GM21360 (cell line): Measurements from ENCODE around the gene FCGR3A.
"Not testable (repeated sequence)": the region's sequence is repeated elsewhere in the genome, so short reads cannot be mapped to it uniquely, and the experiment has no call there.

ENCODE experiments used
- ATAC-seq: cut with Tn5 transposase; IDR thresholded peaks from one replicate; pipeline ENCODE4 v1.9.1; 2021; ENCODE audit warnings: mild to moderate bottlenecking, moderate library complexity; ENCODE audit not compliant: unreplicated experiment

The FCGR3A gene

DNA sequence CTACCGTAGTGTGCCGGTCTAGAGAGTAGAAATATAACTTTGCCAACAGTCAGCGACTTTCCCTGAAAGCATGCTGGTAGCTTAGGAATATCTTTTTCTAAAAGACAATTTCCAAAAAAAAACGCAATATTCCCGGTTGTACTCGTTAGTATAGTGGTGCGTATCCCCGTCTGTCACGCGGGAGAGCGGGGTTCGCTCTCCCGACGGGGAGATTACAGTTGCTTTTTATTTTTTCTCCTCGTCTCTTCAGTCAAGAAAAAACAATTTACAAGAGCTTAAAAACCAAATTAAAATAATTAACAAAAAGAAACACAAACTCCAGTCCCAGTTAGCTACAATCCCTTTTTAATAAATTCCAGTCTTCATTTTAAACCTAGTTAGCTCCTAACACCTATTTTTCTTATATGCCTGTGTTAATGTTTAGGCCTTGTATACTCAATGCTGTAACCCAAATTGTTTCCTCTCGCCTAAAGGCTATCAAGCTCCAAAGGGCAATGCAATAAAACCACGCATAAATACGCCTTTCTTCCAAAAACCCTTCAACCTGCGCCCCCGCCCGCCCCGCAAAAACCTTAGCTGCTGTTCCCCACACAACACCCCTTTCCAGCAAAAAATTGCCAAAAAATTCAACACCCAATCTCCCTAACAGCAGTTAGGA is 17.5 kb downstream of the FCGR3A start:
- ATAC-seq, result no peak

DNA sequence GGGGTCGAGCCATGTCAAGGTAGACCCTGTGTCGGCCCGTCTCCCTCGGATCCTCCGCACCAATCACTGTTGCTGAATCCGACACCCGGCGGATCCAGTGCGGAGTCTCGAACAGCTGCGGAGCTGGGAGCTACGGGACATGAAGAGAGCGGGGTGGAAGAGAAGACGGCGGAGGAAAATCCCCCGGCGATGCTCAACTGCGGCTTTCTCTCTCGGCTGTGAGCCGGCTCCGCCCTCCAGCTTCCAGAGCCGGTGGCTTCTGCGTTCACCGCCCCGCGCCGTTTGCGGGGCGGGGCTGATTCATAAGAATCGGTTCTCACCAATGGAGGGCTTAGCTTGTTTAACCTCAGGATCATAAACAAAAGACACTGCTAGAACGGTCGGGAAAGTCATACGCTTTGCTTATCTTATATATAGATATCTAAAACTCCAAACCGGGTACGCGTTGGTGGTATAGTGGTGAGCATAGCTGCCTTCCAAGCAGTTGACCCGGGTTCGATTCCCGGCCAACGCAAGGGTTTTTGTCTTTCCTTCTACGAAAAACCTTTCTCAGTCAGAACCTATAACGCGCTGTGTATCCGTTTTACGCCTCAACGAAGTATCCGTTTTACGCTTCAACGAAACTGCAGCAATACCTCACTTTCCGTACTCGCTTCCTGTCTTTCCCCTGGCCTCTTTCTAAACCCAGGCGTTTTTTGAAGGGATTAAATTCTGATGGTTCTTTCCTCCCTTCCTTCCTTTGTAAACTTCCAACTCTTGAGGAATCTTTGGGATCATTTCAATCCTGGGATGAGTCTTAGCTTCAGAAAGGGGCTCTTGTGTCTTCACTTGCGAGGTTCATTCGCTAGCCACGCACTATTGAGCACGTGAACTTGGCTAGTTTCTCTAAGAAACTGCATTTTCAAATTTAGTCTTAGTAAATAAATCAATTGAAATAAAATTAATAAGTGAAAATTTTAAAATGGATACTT is 18.7 kb downstream of the FCGR3A start:
- peak; percentile 57 for ATAC-seq

DNA sequence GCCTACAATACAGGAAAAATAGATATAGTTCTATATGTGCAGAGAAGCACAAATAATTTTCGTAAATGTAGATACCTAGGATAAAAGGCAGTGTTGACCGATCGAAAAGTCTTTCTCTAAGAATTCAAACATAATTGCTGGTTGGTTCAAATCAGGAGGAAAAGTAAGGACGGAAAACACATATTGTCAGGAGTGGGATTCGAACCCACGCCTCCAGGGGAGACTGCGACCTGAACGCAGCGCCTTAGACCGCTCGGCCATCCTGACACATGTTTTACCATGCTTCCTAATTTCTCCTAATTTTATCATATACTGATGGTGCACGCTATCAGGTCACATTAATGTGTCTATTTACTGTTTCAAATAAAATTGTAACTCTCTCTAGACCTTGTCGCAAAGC is 19.5 kb downstream of the FCGR3A start:
- peak; percentile 32 for ATAC-seq

DNA sequence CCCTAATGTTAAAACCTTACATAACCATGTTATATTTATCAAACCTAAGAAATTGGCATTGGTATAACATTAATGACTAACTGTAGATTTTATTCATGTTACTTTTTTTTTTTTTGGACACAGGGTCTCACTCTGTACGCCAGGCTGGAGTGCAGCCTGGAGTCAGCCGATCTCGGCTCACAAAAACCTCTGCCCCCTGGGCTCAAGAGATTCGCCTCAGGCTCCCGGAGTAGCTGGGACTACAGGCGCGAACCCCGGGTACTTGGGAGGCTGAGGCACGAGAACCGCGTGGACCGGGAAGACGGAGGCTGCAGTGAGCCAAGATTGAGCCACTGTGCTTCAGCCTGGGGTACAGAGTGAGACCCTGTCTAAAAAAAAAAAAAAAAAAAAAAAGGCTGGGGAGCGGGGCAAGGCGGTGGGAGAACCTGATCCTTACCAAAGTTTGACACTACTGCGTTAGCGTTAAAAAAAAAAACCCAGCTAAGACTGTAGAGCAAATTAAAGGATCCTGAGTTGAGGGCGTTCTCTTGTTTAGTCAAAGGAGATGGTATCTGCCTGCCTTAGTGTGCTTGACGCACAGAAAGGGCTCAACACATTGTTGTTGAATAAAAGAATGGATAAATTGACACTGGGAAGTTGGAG is 20.0 kb downstream of the FCGR3A start:
- not testable (repeated sequence) for ATAC-seq

DNA sequence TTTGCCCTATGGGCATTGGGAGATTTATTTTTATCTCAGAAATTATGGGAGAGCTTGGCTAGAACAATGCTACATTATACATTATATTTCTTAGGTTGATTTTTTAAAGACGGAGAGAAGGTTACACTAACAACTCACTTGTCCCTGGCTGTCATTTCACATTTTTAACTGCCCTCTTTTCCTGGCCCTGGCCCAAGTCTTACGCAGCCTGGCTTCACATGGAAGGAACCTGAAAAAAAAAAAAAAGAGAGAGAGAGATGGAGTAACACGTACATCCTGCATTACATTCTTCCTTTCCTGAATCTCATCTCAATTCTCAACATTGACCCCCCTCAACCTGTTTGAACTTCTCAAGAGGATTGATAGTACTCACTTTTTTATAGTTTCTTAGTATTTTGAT is 21.1 kb downstream of the FCGR3A start:
- not testable (repeated sequence) for ATAC-seq

DNA sequence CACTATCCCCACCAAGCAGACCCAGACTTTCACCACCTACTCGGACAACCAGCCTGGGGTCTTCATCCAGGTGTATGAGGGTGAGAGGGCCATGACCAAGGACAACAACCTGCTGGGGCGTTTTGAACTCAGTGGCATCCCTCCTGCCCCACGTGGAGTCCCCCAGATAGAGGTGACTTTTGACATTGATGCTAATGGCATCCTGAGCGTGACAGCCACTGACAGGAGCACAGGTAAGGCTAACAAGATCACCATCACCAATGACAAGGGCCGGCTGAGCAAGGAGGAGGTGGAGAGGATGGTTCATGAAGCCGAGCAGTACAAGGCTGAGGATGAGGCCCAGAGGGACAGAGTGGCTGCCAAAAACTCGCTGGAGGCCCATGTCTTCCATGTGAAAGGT is 23.7 kb downstream of the FCGR3A start:
- not testable (repeated sequence) for ATAC-seq

DNA sequence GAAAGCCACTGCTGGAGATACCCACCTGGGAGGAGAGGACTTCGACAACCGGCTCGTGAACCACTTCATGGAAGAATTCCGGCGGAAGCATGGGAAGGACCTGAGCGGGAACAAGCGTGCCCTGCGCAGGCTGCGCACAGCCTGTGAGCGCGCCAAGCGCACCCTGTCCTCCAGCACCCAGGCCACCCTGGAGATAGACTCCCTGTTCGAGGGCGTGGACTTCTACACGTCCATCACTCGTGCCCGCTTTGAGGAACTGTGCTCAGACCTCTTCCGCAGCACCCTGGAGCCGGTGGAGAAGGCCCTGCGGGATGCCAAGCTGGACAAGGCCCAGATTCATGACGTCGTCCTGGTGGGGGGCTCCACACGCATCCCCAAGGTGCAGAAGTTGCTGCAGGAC is 24.3 kb downstream of the FCGR3A start:
- not testable (repeated sequence) for ATAC-seq

DNA sequence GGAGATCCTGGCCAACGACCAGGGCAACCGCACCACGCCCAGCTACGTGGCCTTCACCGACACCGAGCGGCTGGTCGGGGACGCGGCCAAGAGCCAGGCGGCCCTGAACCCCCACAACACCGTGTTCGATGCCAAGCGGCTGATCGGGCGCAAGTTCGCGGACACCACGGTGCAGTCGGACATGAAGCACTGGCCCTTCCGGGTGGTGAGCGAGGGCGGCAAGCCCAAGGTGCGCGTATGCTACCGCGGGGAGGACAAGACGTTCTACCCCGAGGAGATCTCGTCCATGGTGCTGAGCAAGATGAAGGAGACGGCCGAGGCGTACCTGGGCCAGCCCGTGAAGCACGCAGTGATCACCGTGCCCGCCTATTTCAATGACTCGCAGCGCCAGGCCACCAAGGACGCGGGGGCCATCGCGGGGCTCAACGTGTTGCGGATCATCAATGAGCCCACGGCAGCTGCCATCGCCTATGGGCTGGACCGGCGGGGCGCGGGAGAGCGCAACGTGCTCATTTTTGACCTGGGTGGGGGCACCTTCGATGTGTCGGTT is 24.8 kb downstream of the FCGR3A start:
- not testable (repeated sequence) for ATAC-seq

DNA sequence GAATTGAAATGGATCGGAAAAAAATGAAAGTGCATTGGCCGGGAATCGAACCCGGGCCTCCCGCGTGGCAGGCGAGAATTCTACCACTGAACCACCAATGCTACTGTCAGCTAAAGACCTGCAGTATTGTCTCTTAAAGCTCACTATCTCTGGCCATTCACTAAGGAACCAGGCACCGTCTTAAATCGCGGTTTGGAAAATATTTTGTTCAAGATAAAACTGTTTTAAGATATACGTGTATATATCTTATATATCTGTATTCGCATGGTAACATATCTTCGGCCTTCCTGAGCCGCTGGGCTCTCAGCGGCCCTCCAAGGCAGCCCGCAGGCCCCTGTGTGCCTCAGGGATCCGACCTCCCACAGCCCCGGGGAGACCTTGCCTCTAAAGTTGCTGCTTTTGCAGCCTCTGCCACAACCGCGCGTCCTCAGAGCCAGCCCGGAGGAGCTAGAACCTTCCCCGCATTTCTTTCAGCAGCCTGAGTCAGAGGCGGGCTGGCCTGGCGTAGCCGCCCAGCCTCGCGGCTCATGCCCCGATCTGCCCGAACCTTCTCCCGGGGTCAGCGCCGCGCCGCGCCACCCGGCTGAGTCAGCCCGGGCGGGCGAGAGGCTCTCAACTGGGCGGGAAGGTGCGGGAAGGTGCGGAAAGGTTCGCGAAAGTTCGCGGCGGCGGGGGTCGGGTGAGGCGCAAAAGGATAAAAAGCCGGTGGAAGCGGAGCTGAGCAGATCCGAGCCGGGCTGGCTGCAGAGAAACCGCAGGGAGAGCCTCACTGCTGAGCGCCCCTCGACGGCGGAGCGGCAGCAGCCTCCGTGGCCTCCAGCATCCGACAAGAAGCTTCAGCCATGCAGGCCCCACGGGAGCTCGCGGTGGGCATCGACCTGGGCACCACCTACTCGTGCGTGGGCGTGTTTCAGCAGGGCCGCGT is 25.5 kb downstream of the FCGR3A start, which contains the start of gene HSPA6:
TSS of gene HSPA6 (plus strand) at position 724 of the 925 bp plus-strand sequence. CDS start at position 843, 119 bp downstream.
- peak; percentile 39 for ATAC-seq

DNA sequence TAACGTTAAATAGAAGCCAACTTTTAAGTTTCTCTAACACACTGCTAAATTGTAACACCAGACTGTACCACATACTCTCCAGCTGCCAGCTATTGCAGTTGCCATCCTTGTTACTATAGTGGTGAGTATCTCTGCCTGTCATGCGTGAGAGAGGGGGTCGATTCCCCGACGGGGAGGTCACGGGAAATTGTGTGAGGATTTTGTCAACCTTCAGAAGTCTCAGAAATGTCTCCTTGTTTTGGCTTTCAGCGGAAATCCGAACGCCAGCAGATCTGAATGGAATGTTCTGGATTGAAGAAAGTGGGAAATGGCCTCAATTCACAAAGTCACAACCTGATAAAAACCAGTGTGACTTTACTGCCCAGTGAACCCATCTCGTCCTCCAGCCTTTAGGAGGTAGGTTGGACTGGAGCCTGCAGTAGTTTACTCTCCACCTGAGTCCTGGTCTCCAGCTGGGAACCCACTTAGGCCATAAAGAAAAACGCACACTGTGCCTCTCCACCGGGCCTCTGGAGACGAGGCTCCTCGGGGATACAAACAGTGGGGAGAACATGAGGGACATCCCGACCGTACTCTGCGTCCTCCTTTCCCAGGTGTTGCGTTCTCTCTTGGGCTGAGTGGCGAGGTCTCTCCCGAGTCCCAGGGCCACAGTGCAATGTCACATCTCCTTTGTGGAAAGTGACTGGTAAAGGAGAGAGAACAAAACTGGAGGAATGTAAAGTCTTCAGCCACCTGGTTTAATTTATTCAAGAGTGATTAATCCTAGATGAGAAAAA is 26.4 kb downstream of the FCGR3A start:
- peak; percentile 4 for ATAC-seq

DNA sequence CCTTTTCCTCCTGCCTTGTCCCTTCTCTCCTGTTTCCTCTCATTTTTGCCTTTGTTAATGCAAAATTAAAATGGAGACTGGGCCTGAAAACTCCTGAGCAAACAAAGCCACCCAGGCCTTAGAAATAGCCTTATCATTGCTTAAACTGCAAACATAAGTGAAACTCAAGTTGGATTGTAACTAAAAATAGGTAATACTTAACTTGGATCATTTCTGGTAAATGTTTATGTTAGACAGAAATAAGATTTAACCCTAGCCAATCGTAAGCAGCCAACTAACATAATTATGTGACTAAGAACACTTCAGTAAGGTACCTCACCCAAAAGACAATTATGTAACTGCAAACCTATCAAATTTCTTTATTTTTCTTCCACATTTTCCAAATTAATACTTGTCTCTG is 35.7 kb downstream of the FCGR3A start:
- ATAC-seq, result not testable (repeated sequence)

DNA sequence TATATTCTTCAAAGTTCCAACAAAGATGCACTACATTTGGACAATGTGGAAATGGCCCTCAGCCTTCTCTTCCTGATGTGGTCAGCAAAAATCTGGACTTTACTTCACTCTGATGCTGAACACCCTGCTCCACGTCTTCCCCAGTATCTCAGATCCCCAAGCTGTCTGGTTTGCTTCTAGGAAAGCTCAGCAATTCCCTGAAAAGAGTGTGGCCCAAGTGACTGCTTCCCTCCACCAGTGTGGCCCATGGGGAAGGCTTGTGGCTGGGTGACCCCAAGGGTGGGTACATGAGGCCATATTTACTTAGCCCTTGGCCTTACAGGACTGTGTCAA is 36.2 kb downstream of the FCGR3A start:
- ATAC-seq, result not testable (repeated sequence)

DNA sequence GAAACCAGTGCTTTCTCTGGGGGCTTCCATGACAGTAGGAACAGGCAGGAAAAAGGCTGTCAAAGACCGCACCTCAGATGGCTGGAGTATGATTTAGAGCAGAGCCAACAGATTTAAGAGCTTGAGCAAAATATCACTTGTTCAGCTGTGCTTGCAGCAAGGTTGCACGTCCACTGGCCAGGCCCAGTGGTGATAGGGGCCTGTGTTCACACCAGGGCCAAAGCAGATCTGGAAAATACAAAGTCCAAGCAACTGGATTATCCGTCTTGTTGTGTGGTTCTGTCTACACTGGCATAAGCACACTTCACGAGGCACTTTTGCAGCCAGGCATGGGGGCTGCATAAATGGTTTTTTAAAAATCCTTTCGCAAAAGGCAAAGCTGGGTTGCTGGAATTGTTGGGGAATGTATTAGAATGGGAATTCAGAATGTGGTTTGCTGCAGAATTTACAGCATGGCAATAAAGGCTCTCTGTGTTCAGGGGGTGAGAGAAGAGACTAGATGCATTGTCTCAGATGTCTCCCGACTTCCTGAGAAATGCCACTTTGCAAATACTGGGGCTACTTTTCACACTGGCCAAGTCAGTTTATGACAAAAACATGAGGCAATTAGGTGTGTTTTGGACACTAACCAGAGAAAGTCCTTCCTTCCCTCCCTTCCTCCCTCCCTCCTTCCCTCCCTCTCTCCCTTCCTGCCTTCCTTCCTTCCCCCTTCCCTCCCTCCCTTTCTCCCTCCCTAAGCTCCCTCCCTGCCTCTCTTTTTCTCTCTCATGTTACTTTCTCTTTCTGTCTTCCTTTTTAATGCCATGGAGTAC is 36.8 kb downstream of the FCGR3A start:
- not testable (repeated sequence) for ATAC-seq

DNA sequence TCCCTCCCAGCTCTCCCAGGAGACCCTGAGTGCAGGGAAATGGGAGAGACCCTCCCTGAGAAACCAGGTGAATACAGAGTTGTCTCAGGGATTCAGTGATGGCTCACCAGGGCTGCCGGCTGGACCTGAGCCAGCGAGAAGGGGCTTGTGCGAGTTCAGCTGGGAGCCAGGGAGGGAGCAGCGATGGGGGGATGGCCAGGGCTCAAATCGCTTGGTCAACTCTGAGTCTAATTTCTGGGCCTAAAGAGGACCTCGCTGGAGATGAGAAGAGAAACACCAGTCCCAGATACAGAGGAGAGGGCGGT is 37.9 kb downstream of the FCGR3A start:
- ATAC-seq, result no peak

DNA sequence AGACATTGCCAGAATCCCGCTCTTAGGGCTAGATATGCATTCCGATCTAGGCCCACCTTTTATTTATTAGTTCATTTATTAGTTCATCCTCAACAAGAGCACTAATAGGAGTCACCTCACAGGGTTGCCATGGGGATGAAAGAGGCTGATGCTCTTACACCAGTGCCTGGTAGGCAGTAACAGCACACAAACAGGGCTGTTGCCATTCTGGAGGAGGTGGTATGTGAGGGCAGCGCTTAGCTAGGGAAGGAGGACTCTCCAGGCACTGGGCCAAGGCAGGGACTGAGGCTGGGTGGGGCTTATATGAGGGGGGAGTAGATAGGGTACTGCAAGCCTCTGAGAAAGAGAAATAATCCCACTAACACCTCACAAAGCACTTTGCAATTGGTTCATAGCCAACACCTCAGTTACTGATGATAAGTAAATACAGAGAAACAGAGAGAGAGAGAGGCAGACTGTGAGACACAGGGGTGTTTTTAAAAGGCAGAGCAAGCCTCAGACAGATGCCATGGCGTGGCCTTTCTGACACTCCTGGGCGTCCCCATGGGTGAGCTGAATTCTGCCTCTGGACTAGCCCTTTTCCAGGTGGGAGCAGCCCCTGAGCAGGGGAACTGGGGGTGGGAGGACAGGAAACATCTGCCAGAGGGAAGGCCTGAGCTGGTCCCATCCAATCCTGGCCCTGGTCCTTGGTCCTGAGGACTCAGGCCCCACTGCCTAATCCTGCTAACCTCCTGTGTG is 38.4 kb downstream of the FCGR3A start:
- no peak for ATAC-seq

DNA sequence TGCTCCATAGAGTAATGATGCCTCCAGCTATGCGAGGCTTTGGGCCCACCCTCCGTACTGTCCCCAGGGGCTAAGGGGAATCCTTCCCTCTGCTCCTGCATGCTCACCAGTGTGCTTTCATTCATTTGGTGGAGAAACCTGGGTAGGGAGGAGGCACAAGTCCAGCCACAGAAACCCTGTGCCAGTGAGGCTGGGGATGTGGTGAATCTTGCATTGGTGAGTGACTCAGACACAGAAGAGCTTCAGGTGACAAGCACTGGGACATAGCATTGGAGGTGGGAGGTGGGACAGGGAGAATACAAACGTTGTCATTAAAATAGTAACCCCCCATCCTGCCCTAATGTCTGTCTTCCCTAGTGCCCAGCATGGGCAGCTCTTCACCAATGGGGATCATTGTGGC is 39.1 kb downstream of the FCGR3A start:
- ATAC-seq, result no peak

DNA sequence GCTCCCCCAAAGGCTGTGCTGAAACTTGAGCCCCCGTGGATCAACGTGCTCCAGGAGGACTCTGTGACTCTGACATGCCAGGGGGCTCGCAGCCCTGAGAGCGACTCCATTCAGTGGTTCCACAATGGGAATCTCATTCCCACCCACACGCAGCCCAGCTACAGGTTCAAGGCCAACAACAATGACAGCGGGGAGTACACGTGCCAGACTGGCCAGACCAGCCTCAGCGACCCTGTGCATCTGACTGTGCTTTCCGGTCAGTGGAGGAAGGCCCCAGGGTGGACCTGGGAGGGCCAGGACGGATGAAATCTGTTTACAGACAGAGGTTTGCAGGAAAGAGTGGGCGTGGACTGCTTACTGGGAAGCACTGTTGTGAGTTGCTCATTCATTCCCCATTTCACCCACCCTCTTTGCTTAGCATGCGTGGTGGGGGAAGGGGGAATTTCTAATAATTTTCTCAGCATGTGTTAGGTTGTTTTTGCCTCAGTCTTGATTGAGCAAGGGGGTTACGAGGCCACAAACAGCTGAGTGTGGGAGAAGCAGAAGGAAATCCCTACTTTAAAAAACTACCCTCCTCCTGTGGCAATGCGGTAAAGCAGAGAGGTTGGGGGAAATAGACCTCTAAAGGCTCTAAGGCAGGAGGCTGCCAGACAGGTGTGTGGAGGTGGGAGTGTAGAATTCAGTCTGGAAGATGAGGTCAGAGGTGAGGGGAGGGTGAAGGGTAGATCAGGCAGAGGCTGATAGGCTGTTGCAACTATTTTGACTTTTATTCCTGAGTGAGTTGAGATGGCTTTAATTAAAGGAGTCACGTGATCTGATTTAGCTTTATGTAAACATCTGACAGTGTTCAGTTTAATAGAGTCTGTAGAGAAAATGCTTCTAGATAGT is 43.0 kb downstream of the FCGR3A start:
- no peak for ATAC-seq
